NCI-H446 (cell line): ENCODE measurements around the gene FAM72D.
"Not testable (repeated sequence)": the region's sequence is repeated elsewhere in the genome, so short reads cannot be mapped to it uniquely, and the experiment has no call there.

ENCODE experiments used
- DNase-seq, 2 experiments: peaks; one replicate each; lab custom pipeline; 2025; lab: John Stamatoyannopoulos, UW

FAM72D gene

DNA sequence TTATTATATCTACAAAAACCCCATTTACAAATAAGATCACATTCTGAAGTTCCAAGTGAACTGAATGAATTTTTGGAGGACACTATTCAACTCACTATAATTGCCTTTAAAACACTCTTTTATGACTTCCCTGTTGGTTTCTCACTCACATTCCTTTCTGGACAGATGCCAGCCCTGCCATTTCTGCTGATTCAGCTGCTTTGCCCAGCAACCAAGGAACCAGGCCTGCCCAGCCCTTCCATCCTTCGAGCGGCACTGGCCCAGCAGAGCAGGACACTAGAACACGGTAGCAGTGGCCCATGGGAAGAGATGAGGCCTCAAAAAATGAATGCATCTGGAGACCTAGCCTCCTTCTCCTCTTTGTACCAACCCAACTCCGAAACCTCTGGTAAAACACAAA, 50.5 kb downstream of the FAM72D start:
- DNase-seq = not testable (repeated sequence)

GRCh38 chr1:145147172-145147571, 51.4 kb downstream of the FAM72D start:
- DNase-seq = not testable (repeated sequence)

- not testable (repeated sequence) for DNase-seq
Measured at GRCh38 chr1:145155421-145155820, 59.6 kb downstream of the FAM72D start.

DNA sequence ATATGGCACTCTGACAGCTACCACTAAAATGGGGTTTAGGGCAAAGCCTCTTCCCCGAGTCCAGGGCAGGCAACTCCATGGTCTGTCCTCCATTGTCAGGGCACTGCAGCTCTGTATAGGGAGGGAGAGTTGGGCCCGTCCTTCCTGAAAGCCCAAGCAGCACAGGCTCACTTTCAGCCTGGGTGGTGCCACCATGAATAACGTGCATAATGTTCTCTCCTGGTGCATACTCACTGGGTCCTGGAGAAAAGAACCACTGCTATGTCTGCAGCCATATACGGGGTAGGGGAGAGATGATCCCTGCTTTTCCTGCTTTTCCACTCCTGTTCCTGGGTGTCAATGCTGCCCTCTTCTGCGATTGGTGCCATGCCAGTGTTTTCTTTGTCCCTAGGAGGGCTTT, 60.1 kb downstream of the FAM72D start:
- DNase-seq = not testable (repeated sequence)

- DNase-seq = peak; percentile 24 to 70
Measured at GRCh38 chr1:145156891-145157610, 61.3 kb downstream of the FAM72D start.

GRCh38 chr1:145157715-145158114, 61.9 kb downstream of the FAM72D start:
- DNase-seq = not testable (repeated sequence)

GRCh38 chr1:145161046-145161752, 65.4 kb downstream of the FAM72D start:
- not testable (repeated sequence) for DNase-seq
